ENCODE data around the gene TMOD1. TPM values are rescaled to one million over a fixed set of nuclear protein-coding genes. Genes with fewer than 3 reads are reported as not detected.

The TMOD1 gene
- total RNA-seq, 2 donors from 2014 or later: 118 to 122 TPM

GRCh38 chr9:97515662-97516061 lies 14.2 kb downstream of the TMOD1 start:
- no peak for TF ChIP-seq CTCF (IDR thresholded peaks at IDR 0.05)
- Histone ChIP-seq H3K4me3 (no peak overlapping the region), H3K36me3 (peaks cover 19% of the 10 kb centered on the region), H3K27ac (peak overlapping the region; percentile 36 to 79), H3K9me3 (no peaks in the 10 kb centered on the region), H3K4me1 (peaks cover 0 to 90% of the 10 kb centered on the region in 2 donors), H3K27me3 (no peaks in the 10 kb centered on the region)
- DNase-seq (ENCODE audit: low spot score): no peak

- Histone ChIP-seq H3K4me1 (peaks cover 0 to 90% of the 10 kb centered on the region in 2 donors), H3K9me3 (no peaks in the 10 kb centered on the region), H3K4me3 (no peak overlapping the region), H3K36me3 (peaks cover 19% of the 10 kb centered on the region), H3K27me3 (no peaks in the 10 kb centered on the region), H3K27ac (peak overlapping the region; percentile 53 to 79)
- no peak for TF ChIP-seq CTCF (IDR thresholded peaks at IDR 0.05)
- no peak for DNase-seq (ENCODE audit: low spot score)
Measured at GRCh38 chr9:97516111-97516510, 14.6 kb downstream of the TMOD1 start.

- H3K4me3 ChIP-seq: no peak overlapping the region
- H3K36me3 ChIP-seq: peaks cover 11% of the 10 kb centered on the region
- H3K27ac ChIP-seq: peak overlapping the region; percentile 79 to 85
- no peaks in the 10 kb centered on the region for H3K27me3 ChIP-seq
- no peak for DNase-seq (ENCODE audit: low spot score)
- H3K9me3 ChIP-seq: no peaks in the 10 kb centered on the region
- H3K4me1 ChIP-seq: peaks cover 0 to 96% of the 10 kb centered on the region in 2 donors
- TF ChIP-seq CTCF (IDR thresholded peaks at IDR 0.05): no peak
Measured at GRCh38 chr9:97517331-97518089, 16.0 kb downstream of the TMOD1 start.

GRCh38 chr9:97518166-97518908 lies 16.9 kb downstream of the TMOD1 start:
- Histone ChIP-seq H3K27me3 (no peaks in the 10 kb centered on the region), H3K4me3 (no peak overlapping the region)

GRCh38 chr9:97518909-97519307 lies 17.4 kb downstream of the TMOD1 start:
- no peak for DNase-seq (ENCODE audit: low spot score)
- no peak for TF ChIP-seq CTCF (IDR thresholded peaks at IDR 0.05)
- H3K4me3 ChIP-seq: no peak overlapping the region

More at GRCh38 chr9:97518166-97518908, 16.9 kb downstream of the TMOD1 start:
- H3K9me3 ChIP-seq: no peaks in the 10 kb centered on the region
- peaks cover 3% of the 10 kb centered on the region for H3K36me3 ChIP-seq
- DNase-seq (ENCODE audit: low spot score): no peak
- H3K4me1 ChIP-seq: peaks cover 0 to 92% of the 10 kb centered on the region in 2 donors
- peak overlapping the region; percentile 79 to 85 for H3K27ac ChIP-seq
- TF ChIP-seq CTCF (IDR thresholded peaks at IDR 0.05): no peak

More at GRCh38 chr9:97518909-97519307, 17.4 kb downstream of the TMOD1 start:
- Histone ChIP-seq H3K27me3 (no peaks in the 10 kb centered on the region), H3K4me1 (peaks cover 0 to 87% of the 10 kb centered on the region in 2 donors), H3K36me3 (no peaks in the 10 kb centered on the region), H3K27ac (peak overlapping the region; percentile 79 to 85), H3K9me3 (no peaks in the 10 kb centered on the region)
